HG03520 (cell line): ENCODE data around the gene ATRN.

Source experiments
- ATAC-seq: cut with Tn5 transposase; IDR thresholded peaks from one replicate; pipeline ENCODE4 v1.9.1; 2021; ENCODE audit warnings: mild to moderate bottlenecking, moderate library complexity; ENCODE audit not compliant: unreplicated experiment

The ATRN gene

GRCh38 chr20:3691897-3692296 lies 221.1 kb downstream of the ATRN start:
- ATAC-seq = no peak

- no peak for ATAC-seq
Observed at GRCh38 chr20:3692706-3693294, 222.0 kb downstream of the ATRN start.

- no peak for ATAC-seq
Observed at GRCh38 chr20:3693376-3693775, 222.6 kb downstream of the ATRN start.

- ATAC-seq = no peak
Observed at GRCh38 chr20:3694864-3695263, 224.0 kb downstream of the ATRN start.

GRCh38 chr20:3696200-3696599 lies 225.4 kb downstream of the ATRN start:
- no peak for ATAC-seq

DNA sequence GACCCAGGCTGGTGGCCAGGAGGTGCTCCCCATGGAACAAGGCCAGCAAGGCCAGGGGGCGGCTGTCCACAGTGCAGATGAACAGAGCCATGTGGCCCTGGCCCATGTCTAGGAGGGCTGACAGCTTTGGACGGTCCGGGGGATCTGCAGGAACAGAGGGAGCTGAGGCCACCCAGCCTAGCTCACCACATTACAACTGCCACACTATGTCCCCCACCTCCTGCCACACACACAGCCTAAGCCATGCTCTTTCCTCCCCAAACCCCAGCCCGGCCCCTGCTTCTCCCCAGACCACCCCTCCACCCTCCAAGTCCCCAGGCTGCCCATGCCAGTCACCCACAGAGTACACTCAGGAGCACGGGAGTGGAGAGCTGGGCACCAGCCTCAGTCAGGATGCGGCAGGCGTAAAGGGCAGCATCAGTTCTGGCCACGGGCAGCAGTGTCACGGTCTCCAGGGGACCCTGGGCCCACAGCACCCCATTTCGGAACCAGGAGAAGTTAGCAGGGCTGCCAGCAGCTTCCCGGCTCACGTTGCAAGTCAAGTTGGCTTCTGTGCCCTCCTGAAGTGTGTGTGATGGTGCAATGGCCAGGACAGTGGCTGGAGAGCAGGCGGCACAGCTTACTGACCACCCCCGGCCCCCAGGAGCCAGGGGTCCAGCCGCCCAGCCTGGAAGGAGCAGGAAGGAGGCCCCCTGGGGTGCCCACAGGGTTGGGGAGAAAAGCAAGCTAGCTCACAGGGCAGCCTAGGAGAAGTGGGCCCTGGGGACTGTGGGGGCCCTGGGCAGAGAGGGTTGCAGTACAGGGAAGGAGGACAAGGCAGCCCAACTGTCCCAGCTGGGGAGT lies 226.1 kb downstream of the ATRN start:
- no peak for ATAC-seq

DNA sequence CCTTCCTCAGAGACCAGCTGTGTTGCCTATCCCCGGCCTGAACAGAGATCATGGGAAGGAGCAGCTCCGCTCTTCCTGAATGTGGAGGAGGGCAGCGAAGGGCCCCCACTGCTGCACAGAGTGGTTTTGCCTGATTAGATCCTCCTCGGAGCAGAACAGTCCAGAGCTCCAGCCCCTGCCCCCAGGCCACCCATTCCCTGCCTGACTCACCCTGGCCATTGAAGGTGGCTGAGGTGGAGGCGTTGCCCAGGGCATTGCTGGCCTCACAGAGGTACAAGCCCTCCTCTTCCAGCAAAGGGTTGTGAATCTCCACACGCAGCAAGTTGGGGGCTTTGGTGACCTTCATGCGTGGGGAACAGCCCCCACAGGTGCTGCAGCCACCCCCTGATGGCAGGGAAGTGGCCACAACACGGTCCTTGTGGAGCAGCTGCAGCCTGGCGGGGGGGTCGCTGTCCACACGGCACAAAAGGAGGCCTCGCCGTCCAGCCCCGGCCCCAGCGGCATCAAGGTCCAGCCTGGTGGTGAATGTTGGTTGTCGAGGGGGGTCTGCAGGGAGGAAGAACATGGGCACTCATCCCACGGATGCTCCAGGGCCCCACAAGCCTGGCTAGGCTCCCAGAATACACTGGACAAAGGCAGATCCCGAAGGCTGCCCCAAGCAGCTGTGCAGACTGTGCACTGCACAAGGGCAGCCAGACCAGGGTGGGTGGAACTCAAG lies 226.9 kb downstream of the ATRN start:
- ATAC-seq = no peak

- ATAC-seq = no peak
Observed at GRCh38 chr20:3698591-3699001, 227.8 kb downstream of the ATRN start.

DNA sequence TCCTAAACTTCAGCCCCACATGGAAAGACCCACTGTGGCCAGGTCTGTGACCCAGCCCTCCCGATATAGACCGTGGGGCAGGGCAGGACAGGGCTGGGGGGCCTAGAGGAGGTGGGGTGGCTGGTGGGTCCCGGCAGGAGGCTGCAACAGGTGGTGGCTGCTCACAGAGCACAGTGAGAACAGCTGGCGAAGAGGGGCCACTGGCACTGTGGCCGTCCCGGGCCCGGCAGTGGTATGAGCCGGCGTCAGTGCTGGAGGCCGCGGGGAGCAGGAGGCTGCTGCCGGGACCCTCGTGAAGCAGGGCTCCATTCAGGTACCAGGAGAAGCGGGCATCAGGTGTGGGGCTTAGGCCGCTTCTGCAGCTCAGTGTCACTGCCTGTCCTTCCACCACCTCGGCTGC lies 228.2 kb downstream of the ATRN start:
- ATAC-seq = no peak
